ENCODE results near the gene GPR37L1. TPM values are rescaled to one million over a fixed set of nuclear protein-coding genes. Genes with fewer than 3 reads are reported as not detected.

The GPR37L1 gene
- total RNA-seq, 2 experiments from 2014 or later = 0.03 TPM; not detected in 1

GRCh38 chr1:202112859-202113689 lies 9.6 kb upstream of the GPR37L1 start:
- CTCF ChIA-PET (ENCODE audit: unreplicated experiment) = interaction anchor here (1.4 kb wide), 1 partner anchor 22 kb away, joined by 3 read pairs; no protein-coding TSS in a partner anchor
- TF ChIP-seq EZH2phosphoT487 (IDR thresholded peaks at IDR 0.05; ENCODE audit: borderline replicate concordance, low read depth, low read length) (no peak), CTCF (conservative IDR thresholded peaks at IDR 0.05; ENCODE audit: low read length) (no peak)
- no peaks in the 10 kb centered on the region for H3K79me2 ChIP-seq (ENCODE audit: insufficient read depth, low read depth, low read length)
- H3K4me3 ChIP-seq (ENCODE audit: low read depth, low read length, poor library complexity, severe bottlenecking) = no peak overlapping the region
- POLR2A ChIA-PET = no interaction called here
- no peaks in the 10 kb centered on the region for H3K36me3 ChIP-seq (ENCODE audit: insufficient read depth, low read length)
- H4K20me1 ChIP-seq (ENCODE audit: insufficient read depth, low read length) = no peaks in the 10 kb centered on the region
- no peak overlapping the region for H3K4me2 ChIP-seq (ENCODE audit: low read length)
- DNase-seq (ENCODE audit: low spot score) = no peak
- BruUV-seq (replicated peaks) = no TSS peak
- H3K9me2 ChIP-seq (ENCODE audit: insufficient read depth, low read length) = no peaks in the 10 kb centered on the region
- no peaks in the 10 kb centered on the region for H3K9me3 ChIP-seq (ENCODE audit: low read length)
- H3K4me1 ChIP-seq (ENCODE audit: insufficient read depth, low read length, poor library complexity, severe bottlenecking) = peaks cover 14% of the 10 kb centered on the region
- intact Hi-C loops (cut with micrococcal nuclease; ENCODE audit: unreplicated experiment) = loop anchor here (10.0 kb wide), 1 partner anchor 218 kb away; no protein-coding TSS in a partner anchor
- H3K27ac ChIP-seq (ENCODE audit: low read depth, low read length, poor library complexity, severe bottlenecking) = no peak overlapping the region
- no peak overlapping the region for H2AFZ ChIP-seq (ENCODE audit: low read length)

GRCh38 chr1:202113690-202114300 lies 8.9 kb upstream of the GPR37L1 start:
- H3K79me2 ChIP-seq (ENCODE audit: insufficient read depth, low read depth, low read length) = no peaks in the 10 kb centered on the region
- peak overlapping the region; percentile 30; the same call in 1 of the 2 replicates for H3K4me2 ChIP-seq (ENCODE audit: low read length)
- 0 out of 2 replicates have a peak overlapping the region, but pooled peaks have one; percentile 7 for H2AFZ ChIP-seq (ENCODE audit: low read length)
- ChIA-PET POLR2A (interaction anchor here (0.7 kb wide), 1 partner anchor 212 kb away, joined by 3 read pairs; no protein-coding TSS in a partner anchor), CTCF (ENCODE audit: unreplicated experiment) (interaction anchor here (1.4 kb wide), 1 partner anchor 21 kb away, joined by 3 read pairs; no protein-coding TSS in a partner anchor)
- no peaks in the 10 kb centered on the region for H3K9me2 ChIP-seq (ENCODE audit: insufficient read depth, low read length)
- H3K9me3 ChIP-seq (ENCODE audit: low read length) = no peaks in the 10 kb centered on the region
- intact Hi-C loops (cut with micrococcal nuclease; ENCODE audit: unreplicated experiment) = loop anchor here (10.0 kb wide), 1 partner anchor 219 kb away; no protein-coding TSS in a partner anchor
- H3K4me1 ChIP-seq (ENCODE audit: insufficient read depth, low read length, poor library complexity, severe bottlenecking) = peaks cover 14% of the 10 kb centered on the region
- no TSS peak for BruUV-seq (replicated peaks)
- H3K27ac ChIP-seq (ENCODE audit: low read depth, low read length, poor library complexity, severe bottlenecking) = no peak overlapping the region
- no peak overlapping the region for H3K4me3 ChIP-seq (ENCODE audit: low read depth, low read length, poor library complexity, severe bottlenecking)
- DNase-seq (ENCODE audit: low spot score) = peak; percentile 27
- no peaks in the 10 kb centered on the region for H3K36me3 ChIP-seq (ENCODE audit: insufficient read depth, low read length)
- TF ChIP-seq CTCF (conservative IDR thresholded peaks at IDR 0.05; ENCODE audit: low read length) = no peak
- TF ChIP-seq EZH2phosphoT487 (IDR thresholded peaks at IDR 0.05; ENCODE audit: borderline replicate concordance, low read depth, low read length) = no peak
- no peaks in the 10 kb centered on the region for H4K20me1 ChIP-seq (ENCODE audit: insufficient read depth, low read length)

Data from OCI-LY7 (cell line).